ENCODE measurements around the gene PYHIN1. TPM values are rescaled to one million over a fixed set of nuclear protein-coding genes. Genes with fewer than 3 reads are reported as not detected.
A peak's percentile ranks its signal among the peaks of the same experiment; 100 is the strongest.

Gene PYHIN1
- total RNA-seq, 4 donors from 2014 or later: 1.6 to 32.2 (median 5.3) TPM

- H3K27ac ChIP-seq: peak overlapping the region; percentile 2 to 73 (median 44)
- peaks cover 0 to 40% (median 0%) of the 10 kb centered on the region in 3 donors for H3K36me3 ChIP-seq
- no peak for DNase-seq
- H3K9me3 ChIP-seq: no peaks in the 10 kb centered on the region
- TF ChIP-seq POLR2A (IDR thresholded peaks at IDR 0.05) (no peak), CTCF (IDR thresholded peaks at IDR 0.05) (no peak)
- H3K4me3 ChIP-seq: no peak overlapping the region
- no peaks in the 10 kb centered on the region for H3K27me3 ChIP-seq
- H3K4me1 ChIP-seq: peaks cover 0 to 18% (median 8%) of the 10 kb centered on the region in 4 donors
Measured at GRCh38 chr1:159014851-159015250, 83.5 kb downstream of the PYHIN1 start.

GRCh38 chr1:159015440-159015909 is 84.1 kb downstream of the PYHIN1 start:
- Histone ChIP-seq H3K4me3 (peak overlapping the region in 3 of 4 donors; percentile 20 to 31 (median 20)), H3K27me3 (no peaks in the 10 kb centered on the region), H3K27ac (peak overlapping the region; percentile 23 to 73 (median 72)), H3K4me1 (peaks cover 0 to 18% (median 8%) of the 10 kb centered on the region in 4 donors), H3K36me3 (peaks cover 0 to 46% (median 0%) of the 10 kb centered on the region in 3 donors), H3K9me3 (no peaks in the 10 kb centered on the region)
- DNase-seq: peak in 2 of 3 donors; percentile 85 to 91
- TF ChIP-seq POLR2A (IDR thresholded peaks at IDR 0.05): no peak
- TF ChIP-seq CTCF (IDR thresholded peaks at IDR 0.05): peak in 2 of 6 experiments; percentile 11 to 12

- Histone ChIP-seq H3K4me3 (no peak overlapping the region), H3K36me3 (peaks cover 0 to 32% (median 0%) of the 10 kb centered on the region in 3 donors), H3K4me1 (peaks cover 0 to 10% (median 0%) of the 10 kb centered on the region in 4 donors), H3K9me3 (no peaks in the 10 kb centered on the region), H3K27me3 (no peaks in the 10 kb centered on the region), H3K27ac (no peak overlapping the region)
- no peak for DNase-seq
- no peak for TF ChIP-seq POLR2A (IDR thresholded peaks at IDR 0.05)
- no peak for TF ChIP-seq CTCF (IDR thresholded peaks at IDR 0.05)
Measured at GRCh38 chr1:159023723-159024122, 92.4 kb downstream of the PYHIN1 start.

- TF ChIP-seq CTCF (IDR thresholded peaks at IDR 0.05) (no peak), POLR2A (IDR thresholded peaks at IDR 0.05) (no peak)
- H3K27ac ChIP-seq: no peak overlapping the region
- no peaks in the 10 kb centered on the region for H3K27me3 ChIP-seq
- DNase-seq: no peak
- peaks cover 0 to 10% (median 0%) of the 10 kb centered on the region in 4 donors for H3K4me1 ChIP-seq
- H3K4me3 ChIP-seq: no peak overlapping the region
- peaks cover 0 to 19% (median 0%) of the 10 kb centered on the region in 3 donors for H3K36me3 ChIP-seq
- H3K9me3 ChIP-seq: no peaks in the 10 kb centered on the region
Measured at GRCh38 chr1:159025043-159025442, 93.7 kb downstream of the PYHIN1 start.

Other genes starting within 250 kb of the PYHIN1 start
- gene SPTA1, start 244.8 kb upstream of the PYHIN1 start, total RNA-seq: not detected
- gene OR6K2, start 230.9 kb upstream of the PYHIN1 start, total RNA-seq: not detected
- gene OR6K3, start 210.8 kb upstream of the PYHIN1 start, total RNA-seq: not detected
- gene OR6K6, start 176.8 kb upstream of the PYHIN1 start, total RNA-seq: not detected
- not detected for gene OR6N1, start 159.4 kb upstream of the PYHIN1 start, total RNA-seq
- not detected for gene OR6N2, start 150.3 kb upstream of the PYHIN1 start, total RNA-seq
- 1 to 10 TPM in 1 of 4 donors, under 1 TPM in 1, not detected in 2; 0.94 to 9.9 TPM for gene MNDA, start 100.2 kb upstream of the PYHIN1 start, total RNA-seq
- gene IFI16, start 78.4 kb downstream of the PYHIN1 start, total RNA-seq: 100 to 1,000 TPM in 1 of 4 donors, 10 to 100 TPM in 3; 10.5 to 106 (median 24.9) TPM
- 100 to 1,000 TPM in 1 of 4 donors, 1 to 10 TPM in 3; 1.5 to 170 (median 6.4) TPM for gene AIM2, start 145.2 kb downstream of the PYHIN1 start, total RNA-seq
- gene CADM3, start 240.1 kb downstream of the PYHIN1 start, total RNA-seq: 10 to 100 TPM in 1 of 4 donors, 1 to 10 TPM in 3; 2.1 to 19.8 (median 8.1) TPM

Data from Peyer's patch (tissue), 4 donors.